ENCODE data around the gene MANBA.
"Not testable (repeated sequence)": the region's sequence is repeated elsewhere in the genome, so short reads cannot be mapped to it uniquely, and the experiment has no call there.

MANBA gene

DNA sequence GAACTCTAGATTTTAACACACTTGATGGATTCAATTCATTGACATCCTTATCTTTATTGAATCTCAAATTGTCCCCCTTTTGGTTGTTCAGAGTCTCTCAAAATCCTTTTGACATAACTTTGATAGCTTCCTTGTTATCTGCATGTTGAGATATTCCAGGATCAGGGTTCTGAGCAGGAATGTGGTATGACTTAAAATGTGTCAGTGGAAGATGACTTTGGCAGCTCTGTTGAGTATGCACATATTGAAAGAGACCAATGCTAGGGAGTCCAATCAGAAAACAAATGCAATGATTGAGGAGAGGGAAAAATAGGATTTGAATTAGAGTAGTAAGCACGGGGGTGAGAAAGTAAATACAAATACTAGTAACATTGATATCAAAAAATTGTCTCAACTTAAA, 93.8 kb downstream of the MANBA start:
- no peak for DNase-seq

DNA sequence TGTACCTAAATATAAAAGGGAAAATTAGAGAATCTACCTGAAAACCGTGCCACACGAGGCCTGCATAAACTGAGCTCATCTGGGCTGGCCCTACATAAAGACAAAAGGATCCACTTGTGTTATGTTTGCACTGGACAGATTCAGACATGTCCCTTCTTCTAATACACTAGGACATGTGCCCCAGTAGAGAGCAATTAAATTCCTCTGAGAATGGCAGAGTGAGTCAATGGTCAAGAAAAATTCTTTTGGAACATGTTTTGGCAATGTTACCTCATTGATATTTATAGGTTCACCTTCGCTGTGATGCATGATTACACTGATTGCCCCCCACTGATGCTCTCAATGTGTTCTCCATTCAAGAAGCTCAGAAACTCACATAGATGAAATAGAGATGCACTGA, 95.2 kb downstream of the MANBA start:
- no peak for DNase-seq

DNA sequence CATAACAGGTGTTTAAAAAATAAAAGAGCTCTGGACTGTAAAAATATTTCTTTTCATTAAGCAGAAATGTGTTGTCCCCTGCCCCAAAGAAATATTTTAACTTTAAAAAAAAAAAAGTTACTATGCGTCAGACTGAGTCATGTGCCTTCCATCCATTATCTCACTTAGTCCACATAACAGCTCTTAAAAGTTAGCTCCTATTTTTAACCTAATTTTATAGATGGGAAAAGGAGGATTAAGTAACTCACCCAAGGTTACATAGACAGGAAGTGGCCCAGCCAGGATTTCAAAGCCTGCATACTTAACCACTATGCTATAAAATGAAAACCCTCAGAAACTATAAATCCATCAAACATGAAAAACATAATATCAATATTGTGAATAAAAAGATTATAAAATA, 97.7 kb downstream of the MANBA start:
- no peak for DNase-seq

DNA sequence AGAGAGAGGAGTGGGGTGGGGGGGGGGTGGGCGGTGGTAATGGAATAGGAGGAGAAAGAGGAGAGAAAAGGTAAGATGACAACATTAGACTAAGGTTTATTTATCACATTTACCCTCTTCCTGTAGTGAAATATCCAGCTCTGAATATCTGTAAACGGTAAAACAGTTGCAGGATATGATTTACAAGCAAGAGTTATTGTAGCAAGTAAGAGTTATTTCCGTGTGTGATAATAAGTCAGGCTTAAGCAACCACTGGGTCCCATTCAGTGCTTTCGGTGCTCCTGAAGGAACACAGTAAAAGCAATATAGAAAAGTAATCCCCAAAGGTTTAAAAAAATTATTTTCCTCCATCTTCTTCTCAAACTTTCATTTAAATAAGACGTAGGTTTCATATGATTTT, 103.6 kb downstream of the MANBA start:
- DNase-seq, result no peak

DNA sequence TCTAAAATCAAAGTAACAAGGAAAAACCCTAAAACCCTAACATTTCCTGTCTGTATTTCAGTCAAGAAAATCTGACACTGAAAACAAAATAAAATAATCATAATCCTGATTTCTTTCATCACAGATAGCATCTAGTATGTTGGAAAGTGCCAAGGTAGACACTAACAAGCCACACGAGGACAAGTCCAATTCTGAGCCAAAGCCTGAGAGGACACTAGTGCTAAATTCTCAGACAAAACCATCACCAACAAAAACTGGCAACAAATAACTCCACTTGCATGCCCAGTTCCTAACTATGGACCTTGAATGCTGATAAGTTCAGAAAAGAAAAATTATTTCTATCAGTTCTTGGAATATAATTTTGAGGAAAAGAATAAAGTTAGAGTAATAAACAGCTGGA, 113.7 kb downstream of the MANBA start:
- no peak for DNase-seq

DNA sequence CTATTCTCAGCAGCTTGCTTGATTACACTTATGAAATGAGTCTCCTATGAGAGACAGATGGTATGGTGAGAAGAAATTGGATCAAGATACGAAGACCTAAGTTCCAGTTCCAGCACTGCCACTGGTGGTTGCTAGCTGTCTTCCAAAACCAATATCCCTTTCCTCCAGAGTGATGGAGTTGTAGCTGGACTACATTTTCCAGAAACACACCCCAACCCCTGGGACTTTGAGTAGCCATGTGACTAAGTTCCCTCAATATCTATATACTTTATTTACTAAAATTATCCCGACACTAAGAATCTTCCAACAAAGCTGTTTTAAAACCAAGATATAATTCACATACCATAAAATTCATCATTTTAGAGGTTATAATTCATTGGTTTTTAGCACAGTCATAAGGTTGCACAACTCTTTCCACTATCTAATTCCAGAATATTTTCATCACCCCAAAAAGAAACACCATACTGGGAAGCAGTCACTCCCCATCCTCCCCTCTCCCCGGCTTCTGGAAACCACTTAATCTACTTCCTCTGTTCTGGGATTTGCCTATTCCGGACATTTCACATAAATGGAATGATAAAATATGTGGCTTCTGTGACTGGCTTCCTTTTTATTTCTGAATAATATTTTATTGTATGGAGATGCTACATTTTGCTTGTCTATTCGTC, 118.0 kb downstream of the MANBA start:
- DNase-seq, result no peak

DNA sequence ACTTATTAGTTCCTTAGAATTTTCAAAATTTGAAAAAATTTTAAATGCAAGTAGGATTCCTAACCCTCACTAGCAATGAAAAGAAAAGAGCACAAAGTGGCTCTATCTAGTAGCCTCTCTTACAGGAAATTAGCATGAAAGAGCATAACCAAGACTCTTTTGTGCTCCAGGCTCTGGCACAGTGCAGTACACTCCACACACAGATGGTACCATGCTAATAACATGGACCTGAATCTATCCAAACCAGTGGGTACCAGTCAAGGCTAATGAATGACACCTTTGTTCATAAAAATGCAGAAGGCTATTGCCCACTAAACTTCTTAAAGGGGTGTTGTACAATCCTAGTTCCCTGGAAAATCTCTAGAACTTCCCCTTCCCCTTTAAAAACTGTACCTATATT, 119.0 kb downstream of the MANBA start:
- DNase-seq, result no peak

DNA sequence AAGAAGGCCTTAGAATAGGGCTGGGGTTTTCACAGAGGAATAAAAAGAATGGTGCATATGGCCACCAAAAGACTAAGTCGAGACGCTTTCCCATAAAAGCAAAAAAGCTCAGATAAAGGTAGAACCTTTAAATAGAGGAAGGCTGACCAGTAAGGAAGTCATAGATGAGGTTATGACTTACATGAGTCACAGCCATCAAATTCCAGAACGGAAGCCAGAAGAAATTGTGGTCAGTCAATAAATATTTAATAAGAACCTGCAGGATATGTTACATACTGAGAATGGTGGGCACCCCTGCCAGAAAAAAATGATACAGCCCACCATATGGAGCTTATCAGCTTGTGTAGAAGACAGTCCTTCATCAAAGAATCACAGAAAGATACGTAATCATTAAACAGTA, 120.1 kb downstream of the MANBA start:
- DNase-seq, result no peak

DNA sequence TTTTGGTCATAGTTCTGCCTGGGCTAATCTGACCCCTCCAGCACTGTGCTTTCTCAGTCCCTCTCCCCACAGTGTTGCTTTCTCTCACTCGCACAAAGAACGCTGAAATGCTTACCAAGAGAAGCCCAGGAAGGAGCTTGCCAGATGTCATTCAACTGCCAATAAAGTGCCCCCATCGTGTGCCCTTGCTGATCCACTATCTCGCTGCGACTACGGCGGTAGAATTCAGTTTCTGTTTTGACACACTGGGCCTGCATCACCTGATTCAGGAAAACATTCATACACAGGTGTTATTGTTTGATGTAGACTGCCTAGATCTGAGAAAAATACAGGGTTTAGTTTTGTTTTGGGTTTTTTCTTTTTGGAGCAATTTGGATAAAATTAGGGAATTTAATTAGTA, 121.2 kb downstream of the MANBA start:
- no peak for DNase-seq

DNA sequence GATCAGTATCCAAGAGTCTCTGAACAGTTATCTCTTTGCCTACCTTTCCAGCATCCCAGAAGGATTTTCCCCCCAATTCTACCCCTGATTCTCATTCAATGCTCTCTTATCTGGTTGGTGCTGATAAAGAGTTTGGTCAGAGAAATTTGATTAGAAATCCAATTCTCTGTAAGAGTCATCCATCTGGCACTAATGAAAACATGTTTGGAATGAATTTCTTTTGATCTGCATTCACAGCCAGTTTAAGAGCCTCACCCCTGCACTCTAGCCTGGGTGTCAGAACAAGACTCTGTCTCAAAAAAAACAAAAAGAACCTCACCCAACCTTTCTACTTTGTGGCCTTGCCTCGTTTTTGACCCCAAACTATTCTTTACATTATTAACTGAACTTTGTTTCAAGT, 122.1 kb downstream of the MANBA start:
- DNase-seq, result no peak

DNA sequence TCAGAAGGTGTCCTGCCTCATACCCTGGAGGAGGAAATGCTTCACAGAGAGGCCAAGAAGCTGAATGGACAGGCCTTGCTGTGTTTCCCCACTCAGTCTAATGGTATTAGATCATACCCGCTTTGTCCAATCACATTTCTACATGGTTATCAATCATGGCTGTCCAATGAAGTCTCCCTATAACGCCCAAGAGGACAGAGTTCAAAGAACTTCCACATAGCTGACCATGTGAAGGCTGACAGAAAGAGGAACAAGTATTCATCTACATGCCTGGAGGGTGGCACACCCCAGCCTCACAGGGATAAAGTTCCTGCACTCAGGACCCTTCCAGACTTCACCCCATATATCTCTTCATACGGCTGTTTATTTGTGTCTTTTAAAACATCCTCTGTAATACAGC, 123.4 kb downstream of the MANBA start:
- no peak for DNase-seq

DNA sequence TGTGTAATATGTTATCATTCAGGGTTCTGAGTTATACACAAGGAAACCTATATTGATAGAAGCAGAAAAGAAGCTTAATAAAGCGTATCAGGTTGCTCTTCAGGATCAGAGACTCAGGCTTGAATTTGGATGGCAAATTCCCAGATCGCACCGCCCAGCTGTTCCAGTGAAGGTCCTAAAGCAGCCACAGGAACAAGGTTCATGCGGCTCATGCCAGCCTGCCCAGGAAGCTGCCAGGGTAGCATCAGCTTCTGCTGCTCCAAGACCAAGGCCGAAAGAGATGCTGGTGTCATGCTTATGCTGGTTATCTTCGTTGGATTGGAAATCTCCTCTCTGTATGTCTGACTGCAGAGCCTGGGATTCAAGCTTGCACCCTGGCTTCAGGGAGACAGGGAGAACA, 127.7 kb downstream of the MANBA start:
- no peak for DNase-seq

DNA sequence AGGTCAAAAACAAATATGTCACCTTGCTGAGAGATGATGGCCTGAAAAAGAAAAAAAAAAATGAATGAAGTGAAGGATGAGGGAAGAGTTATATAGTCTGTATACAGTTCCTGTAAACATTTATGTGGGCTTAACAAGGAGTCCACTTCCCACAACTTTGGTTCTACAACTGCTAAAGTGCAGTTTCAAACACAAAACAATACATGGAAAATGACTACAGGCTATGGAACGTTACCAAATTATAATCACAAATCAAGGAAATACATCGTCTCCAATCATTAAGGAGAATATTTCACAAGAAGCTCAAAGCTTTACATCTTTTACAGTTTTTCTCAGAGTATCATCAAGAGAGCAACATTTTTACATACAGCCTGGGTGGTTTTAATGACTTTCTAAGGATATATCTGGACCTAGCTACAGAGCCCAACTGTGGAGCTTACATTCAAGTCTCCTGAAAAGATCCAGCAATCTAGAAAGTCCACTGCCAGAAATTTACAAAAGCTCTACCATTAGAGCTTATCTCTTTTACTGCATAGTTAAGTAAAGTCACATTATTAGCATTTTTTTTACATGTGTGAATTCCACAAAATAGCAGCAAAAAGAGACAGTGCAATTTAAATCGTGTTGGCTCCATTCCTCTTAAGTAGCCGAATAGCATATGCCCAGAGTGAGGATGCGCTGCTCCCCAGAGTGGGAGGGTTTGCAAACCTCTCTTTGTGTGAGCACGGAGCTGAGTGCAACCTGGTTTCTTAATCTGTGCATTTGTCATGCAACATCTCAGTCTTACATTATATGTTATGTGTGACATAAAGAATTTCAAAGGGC, 128.3 kb downstream of the MANBA start:
- no peak for DNase-seq

DNA sequence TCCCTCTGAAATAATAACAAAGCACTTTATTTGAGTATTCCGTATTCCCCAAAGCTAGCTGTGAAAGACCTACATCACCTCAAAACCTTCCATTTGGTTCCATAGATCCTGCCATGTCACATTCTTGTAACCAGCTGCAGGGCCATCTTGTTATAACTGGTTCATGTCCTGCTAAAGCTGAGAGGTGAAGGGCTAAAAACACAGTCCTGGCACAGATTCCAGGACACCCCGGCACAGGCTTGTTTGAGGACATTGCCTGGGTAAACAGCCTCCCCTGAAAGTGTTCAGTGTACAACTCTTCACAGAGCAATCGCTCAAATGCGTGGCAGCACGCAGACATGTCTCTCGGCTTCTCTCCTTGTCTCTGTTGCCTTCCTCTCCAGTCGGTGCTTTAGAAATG, 129.2 kb downstream of the MANBA start:
- DNase-seq, result no peak

DNA sequence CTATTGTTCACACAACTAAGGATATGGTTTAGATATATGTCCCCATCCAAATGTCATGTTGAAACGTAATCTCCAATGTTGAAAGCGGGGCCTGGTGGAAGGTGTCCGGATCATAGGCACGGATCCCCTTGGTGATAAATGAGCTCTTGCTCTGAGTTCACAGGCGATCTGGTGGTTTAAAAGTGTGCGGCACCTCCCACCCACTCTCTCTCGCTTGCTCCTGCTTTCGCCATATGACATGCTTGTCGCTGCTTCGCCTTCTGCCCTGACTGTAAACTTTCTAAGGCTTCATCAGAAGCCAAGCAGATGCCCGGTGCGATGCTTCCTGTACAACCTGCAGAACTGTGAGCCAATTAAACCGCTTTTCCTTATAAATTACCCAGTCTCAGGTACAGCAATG, 131.1 kb downstream of the MANBA start:
- no peak for DNase-seq

DNA sequence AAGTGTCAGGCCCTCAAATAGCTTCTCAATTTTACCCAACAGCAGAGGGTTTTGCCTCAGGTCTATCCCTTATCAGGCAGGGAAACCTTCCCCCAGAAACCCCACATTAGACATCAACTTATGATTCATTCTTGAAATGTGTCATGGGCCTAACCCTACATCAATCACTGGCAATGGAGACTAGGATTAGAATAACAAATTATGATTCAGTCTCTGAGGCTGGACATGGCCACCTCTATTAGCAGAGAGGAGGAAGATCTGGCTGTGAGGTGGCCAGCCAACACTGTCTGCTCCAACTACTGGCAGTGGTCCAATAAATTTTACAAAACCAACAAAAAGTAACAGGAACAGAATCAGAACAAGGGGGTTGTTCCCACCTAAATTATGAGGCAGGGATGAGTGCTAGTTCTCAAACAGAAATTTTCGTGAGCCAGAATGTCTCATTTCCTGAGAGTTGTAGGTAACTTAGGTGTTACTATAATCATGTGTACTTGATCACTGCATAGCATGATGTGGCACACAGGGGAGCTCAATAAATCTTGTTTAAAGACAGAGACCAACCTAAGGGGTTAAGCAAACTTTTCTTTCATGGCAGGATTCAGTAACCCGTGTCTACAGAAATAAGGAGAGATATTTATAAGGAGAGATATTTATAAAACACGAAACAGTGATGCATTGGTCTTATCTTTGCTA, 132.8 kb downstream of the MANBA start:
- no peak for DNase-seq

DNA sequence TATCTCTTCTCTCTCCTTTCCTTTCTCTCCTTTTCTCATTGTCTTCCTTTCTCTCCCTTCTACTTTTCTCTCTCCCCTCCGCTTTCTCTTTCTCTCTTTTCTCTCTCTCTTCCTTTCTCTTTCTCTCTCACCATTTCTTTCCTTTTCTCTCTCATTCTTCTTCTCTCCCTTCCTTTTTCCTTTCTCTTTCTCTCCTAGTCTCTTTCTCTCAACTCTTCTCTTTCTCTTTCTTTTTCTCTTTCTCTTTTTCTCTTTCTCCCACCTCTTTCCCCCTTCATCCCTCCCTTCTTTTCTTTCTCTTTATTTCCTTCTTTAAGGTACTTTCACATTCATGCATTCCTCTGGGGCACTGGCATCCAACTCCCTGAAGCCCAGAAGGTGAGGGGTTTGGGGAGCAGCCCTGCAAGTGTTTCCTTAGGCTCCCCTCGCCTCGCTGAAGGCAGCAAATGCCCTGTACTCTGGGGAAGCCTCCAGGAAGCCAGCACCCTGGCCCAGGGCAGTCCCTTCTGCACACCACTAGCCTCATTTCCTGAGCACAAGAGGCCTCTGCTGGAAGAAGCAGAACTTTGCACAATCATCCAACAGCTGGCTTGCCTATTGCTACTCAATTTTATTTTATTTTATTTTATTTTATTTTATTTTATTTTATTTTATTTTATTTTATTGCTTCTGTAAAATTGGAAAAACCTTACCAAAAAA, 135.4 kb downstream of the MANBA start:
- no peak for DNase-seq

DNA sequence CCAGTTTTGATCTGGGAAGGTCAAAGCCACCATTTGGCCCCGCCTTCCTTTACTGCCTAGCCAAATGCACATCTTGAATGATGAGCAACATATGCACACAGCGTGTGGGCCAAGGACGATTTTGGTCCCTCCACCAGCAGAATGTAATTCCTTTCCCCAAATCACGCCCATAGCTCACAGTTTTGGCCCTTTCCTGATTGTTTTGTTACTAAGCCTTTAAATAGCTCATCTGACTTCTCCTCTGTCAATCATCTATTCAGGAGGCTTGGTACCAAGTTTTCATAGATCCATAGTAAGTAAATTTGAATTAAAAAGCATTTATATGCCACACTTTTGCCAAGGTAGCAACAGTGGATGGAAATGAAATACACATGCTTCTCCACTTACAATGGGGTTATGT, 136.3 kb downstream of the MANBA start:
- DNase-seq, result no peak

DNA sequence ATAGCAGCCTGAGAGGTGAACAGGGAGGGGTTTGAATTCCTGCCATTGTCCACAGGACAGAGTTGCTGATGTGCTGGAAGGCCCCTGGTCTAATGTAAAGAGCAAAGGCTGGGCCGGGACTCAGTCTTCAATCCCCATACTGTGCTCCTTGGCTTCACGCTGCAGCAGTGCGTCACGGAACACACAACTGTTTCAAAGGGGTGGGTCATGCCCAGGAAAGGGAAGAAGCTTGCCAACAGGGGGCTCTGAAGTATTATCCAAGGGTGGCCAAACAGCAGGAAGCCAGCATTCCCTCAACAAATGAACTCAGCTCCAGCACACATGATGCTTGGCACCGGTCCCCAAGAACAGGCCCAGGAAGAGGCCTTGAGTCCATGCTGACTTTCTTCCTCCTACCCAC, 137.1 kb downstream of the MANBA start:
- DNase-seq, result no peak

DNA sequence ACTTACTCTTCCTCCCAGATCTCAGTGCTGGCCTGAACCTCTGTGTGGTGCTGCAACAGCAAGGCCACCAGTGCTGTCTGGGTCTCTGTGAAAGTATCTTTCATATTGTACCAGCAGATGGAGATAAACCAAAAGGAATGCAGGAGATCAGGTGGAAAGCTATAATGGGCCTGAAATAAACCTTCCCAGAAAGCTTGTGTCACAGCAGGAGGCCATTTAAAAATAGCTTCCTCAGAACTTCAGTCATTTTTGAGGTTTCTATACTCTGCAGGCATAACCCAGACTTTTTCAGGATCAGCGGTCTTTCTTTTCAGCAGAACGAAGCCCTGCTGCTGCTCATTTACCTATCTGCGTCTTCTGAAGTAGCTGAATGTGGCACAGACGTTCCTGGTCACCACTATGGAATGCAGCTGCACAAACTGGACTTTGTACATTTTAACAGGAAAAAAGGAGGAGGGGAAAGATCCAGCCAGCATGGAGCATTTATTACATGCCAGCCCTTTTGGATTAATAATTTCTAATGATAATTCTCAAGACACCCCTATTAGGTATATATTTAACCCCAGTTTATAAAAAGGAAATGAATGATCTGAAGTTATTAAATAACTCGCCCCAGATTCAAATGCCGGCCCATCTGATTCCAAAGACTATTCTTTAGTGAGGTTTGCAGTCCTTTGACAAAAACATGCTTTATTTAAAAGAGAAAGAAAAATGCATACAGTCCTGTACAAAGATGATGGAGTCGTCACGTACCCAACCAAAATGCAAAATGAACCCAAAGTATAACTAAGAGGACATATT, 139.9 kb downstream of the MANBA start:
- no peak for DNase-seq

DNA sequence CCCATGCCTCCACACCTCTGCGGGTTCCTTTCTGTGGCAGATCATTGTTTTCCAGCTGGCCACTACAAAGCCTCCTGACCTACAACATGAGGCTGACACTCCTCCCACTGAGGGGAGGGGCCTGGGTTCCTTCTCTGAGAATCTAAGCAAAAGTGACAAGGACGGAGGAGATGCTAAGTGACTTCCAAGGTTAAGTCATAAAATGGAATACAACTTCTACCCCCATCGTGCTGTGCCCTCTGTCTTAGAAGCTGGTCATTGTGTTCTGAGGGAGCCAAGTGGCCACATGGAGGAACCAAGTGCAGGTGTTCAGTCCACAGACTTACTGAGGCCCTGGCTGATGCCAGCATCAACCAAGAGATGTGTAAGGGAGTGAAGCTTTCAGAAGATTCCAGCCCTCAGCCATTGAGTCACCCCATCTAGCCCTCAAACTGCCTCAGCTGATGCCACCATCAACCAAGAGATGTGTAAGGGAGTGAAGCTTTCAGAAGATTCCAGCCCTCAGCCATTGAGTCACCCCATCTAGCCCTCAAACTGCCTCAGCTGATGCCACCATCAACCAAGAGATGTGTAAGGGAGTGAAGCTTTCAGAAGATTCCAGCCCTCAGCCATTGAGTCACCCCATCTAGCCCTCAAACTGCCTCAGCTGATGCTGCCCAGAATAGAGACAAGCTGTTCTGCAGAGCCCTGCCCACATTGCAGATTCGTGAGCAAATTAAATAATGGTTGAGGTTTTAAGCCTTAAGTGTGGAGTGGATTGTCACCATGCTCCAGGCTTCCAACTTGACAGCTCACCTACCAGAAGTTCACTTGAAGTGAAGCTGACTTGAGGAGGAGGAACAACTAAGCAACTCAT, 140.8 kb downstream of the MANBA start:
- DNase-seq, result not testable (repeated sequence)

DNA sequence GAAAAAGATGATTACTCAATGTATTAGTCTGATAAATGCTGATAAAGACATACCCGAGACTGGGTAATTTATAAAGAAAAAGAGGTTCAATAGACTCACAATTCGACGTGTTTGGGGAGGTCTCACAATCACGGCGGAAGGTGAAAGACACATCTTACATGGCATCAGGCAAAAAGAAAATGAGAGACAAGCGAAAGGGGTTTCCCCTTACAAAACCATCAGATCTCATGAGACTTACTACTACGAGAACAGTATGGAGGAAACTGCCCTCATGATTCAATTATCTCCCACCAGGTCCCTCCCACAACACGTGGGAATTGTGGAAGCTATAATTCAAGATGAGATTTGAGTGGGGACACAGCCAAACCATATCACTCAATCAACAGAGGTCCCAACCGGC, 141.7 kb downstream of the MANBA start:
- not testable (repeated sequence) for DNase-seq
